ENCODE measurements around the gene UBTF.

UBTF gene

DNA sequence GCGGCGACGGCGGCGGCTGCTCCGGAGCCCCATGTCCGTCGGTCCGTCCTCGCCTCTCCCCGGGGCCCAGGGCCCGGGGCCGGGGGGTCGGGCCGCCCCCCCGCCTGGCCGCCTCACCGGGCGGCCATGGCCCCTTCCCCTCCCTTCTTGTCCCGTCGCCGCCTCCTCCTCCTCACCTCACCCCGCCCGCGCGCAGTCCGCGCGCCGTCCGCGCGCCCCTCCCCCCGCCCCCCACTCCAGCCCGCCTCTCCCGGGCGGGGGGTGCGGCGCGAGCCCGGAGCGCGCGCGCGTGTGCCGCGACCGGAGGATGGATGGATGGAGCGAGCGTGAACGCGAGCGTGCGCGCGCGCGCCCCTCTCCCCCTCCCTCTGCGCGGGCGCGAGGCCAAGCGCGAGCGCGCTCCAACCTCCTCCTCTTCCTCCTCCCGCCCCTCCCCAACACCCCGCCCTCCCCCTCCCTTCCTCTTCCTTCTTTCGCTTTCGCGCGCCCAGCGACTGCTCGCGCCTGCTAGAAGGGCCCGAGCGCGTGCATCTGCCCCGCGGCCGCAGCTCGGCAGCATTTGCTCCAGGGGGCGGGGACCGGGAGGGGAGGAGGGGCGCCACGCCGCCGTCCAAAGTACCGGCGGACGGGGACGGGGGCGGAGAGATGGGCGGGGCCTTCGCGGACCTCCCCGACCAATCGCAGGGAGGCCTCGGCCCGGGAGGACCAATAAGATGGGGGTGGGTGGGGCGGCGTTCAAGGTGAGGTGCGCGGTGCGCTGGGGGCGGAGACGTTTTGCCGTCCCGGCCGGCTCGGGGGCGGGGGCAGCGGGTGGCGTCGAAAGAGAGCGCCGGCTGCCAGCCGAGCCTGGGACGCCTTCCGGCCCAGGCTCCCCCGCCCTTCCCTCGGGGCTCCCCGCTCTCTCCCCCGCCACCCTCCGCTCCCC, 19.7 kb downstream of the UBTF start, which contains the start of gene ATXN7L3:
Gene ATXN7L3, minus strand, starts transcription at position 332 of the 925 bp plus-strand sequence. CDS start 1,814 bp downstream, outside the sequence.
- peak; percentile 86 for ATAC-seq
- TF ChIP-seq, protein P1, sequence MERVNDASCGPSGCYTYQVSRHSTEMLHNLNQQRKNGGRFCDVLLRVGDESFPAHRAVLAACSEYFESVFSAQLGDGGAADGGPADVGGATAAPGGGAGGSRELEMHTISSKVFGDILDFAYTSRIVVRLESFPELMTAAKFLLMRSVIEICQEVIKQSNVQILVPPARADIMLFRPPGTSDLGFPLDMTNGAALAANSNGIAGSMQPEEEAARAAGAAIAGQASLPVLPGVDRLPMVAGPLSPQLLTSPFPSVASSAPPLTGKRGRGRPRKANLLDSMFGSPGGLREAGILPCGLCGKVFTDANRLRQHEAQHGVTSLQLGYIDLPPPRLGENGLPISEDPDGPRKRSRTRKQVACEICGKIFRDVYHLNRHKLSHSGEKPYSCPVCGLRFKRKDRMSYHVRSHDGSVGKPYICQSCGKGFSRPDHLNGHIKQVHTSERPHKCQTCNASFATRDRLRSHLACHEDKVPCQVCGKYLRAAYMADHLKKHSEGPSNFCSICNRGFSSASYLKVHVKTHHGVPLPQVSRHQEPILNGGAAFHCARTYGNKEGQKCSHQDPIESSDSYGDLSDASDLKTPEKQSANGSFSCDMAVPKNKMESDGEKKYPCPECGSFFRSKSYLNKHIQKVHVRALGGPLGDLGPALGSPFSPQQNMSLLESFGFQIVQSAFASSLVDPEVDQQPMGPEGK (CRISPR knock-in tag; IDR thresholded peaks at IDR 0.05; ENCODE audit: borderline replicate concordance) = no peak
- TF ChIP-seq ZNF565 (CRISPR knock-in tag; conservative IDR thresholded peaks at IDR 0.05; ENCODE audit: low read depth) = peak; percentile 58; the same call in 1 of the 2 replicates

DNA sequence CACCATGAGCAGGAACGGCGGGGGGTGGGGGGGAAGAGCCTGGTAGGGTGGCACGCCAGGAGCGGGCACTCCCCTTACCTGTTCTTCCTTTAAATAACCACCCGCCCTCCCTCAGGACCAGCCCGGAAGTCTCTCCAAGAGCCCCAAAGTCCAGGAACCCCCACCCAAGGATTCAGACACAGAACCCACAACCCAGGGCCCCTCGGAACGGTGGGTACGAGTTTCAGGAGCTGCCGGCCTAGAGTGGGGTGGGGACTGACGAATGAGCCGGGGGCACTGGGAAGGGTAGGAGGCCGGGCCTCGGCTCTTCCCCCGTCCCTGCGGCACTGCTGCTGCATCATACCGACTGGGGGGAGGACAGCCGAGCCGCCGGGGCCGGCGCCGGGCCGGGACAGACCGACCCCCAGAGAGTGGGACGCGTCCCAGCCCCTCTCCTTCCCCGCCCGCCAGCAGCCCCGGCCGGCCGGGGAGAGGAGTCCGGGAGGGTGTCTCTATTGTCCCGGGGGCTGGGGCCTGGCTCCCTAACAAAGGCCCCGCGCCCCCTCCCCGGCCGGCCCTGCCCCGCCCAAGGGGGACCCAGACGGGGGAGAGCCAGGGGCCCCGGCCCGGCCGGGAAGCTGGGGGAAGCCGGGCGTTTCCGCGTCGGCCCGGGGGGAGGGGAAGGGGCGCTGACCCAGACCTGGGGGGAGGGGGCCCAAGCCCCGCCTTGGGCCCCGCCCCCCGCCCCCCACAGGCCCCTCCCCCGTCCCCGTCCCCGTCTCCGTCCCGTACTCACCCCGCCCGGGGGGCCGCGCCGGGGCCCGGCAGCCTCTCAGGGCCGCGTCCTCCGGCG, 20.5 kb downstream of the UBTF start:
- TF ChIP-seq OSR1 (CRISPR knock-in tag; IDR thresholded peaks at IDR 0.05) (no peak), TOX (CRISPR knock-in tag; IDR thresholded peaks at IDR 0.05; ENCODE audit: borderline replicate concordance) (no peak), SNAI2 (CRISPR knock-in tag; IDR thresholded peaks at IDR 0.05) (no peak), GLIS3 (CRISPR knock-in tag; IDR thresholded peaks at IDR 0.05) (no peak), ZNF565 (CRISPR knock-in tag; conservative IDR thresholded peaks at IDR 0.05; ENCODE audit: low read depth) (no peak), CSDC2 (CRISPR knock-in tag; IDR thresholded peaks at IDR 0.05) (no peak), ZFP30 (CRISPR knock-in tag; IDR thresholded peaks at IDR 0.05) (no peak), BACH2 (CRISPR knock-in tag; IDR thresholded peaks at IDR 0.05; ENCODE audit: borderline replicate concordance) (no peak), ZC3H10 (CRISPR knock-in tag; IDR thresholded peaks at IDR 0.05) (no peak)
- TF ChIP-seq, protein P2, sequence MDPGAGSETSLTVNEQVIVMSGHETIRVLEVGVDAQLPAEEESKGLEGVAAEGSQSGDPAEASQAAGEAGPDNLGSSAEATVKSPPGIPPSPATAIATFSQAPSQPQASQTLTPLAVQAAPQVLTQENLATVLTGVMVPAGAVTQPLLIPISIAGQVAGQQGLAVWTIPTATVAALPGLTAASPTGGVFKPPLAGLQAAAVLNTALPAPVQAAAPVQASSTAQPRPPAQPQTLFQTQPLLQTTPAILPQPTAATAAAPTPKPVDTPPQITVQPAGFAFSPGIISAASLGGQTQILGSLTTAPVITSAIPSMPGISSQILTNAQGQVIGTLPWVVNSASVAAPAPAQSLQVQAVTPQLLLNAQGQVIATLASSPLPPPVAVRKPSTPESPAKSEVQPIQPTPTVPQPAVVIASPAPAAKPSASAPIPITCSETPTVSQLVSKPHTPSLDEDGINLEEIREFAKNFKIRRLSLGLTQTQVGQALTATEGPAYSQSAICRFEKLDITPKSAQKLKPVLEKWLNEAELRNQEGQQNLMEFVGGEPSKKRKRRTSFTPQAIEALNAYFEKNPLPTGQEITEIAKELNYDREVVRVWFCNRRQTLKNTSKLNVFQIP (CRISPR knock-in tag; IDR thresholded peaks at IDR 0.05; ENCODE audit: borderline replicate concordance, low read depth) = no peak
- TF ChIP-seq, protein P3, sequence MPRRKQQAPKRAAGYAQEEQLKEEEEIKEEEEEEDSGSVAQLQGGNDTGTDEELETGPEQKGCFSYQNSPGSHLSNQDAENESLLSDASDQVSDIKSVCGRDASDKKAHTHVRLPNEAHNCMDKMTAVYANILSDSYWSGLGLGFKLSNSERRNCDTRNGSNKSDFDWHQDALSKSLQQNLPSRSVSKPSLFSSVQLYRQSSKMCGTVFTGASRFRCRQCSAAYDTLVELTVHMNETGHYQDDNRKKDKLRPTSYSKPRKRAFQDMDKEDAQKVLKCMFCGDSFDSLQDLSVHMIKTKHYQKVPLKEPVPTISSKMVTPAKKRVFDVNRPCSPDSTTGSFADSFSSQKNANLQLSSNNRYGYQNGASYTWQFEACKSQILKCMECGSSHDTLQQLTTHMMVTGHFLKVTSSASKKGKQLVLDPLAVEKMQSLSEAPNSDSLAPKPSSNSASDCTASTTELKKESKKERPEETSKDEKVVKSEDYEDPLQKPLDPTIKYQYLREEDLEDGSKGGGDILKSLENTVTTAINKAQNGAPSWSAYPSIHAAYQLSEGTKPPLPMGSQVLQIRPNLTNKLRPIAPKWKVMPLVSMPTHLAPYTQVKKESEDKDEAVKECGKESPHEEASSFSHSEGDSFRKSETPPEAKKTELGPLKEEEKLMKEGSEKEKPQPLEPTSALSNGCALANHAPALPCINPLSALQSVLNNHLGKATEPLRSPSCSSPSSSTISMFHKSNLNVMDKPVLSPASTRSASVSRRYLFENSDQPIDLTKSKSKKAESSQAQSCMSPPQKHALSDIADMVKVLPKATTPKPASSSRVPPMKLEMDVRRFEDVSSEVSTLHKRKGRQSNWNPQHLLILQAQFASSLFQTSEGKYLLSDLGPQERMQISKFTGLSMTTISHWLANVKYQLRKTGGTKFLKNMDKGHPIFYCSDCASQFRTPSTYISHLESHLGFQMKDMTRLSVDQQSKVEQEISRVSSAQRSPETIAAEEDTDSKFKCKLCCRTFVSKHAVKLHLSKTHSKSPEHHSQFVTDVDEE (CRISPR knock-in tag; IDR thresholded peaks at IDR 0.05) = no peak
- TF ChIP-seq, protein P4, sequence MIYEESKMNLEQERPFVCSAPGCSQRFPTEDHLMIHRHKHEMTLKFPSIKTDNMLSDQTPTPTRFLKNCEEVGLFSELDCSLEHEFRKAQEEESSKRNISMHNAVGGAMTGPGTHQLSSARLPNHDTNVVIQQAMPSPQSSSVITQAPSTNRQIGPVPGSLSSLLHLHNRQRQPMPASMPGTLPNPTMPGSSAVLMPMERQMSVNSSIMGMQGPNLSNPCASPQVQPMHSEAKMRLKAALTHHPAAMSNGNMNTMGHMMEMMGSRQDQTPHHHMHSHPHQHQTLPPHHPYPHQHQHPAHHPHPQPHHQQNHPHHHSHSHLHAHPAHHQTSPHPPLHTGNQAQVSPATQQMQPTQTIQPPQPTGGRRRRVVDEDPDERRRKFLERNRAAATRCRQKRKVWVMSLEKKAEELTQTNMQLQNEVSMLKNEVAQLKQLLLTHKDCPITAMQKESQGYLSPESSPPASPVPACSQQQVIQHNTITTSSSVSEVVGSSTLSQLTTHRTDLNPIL (CRISPR knock-in tag; IDR thresholded peaks at IDR 0.05; ENCODE audit: low read depth) = no peak
- peak; percentile 19 for ATAC-seq

DNA sequence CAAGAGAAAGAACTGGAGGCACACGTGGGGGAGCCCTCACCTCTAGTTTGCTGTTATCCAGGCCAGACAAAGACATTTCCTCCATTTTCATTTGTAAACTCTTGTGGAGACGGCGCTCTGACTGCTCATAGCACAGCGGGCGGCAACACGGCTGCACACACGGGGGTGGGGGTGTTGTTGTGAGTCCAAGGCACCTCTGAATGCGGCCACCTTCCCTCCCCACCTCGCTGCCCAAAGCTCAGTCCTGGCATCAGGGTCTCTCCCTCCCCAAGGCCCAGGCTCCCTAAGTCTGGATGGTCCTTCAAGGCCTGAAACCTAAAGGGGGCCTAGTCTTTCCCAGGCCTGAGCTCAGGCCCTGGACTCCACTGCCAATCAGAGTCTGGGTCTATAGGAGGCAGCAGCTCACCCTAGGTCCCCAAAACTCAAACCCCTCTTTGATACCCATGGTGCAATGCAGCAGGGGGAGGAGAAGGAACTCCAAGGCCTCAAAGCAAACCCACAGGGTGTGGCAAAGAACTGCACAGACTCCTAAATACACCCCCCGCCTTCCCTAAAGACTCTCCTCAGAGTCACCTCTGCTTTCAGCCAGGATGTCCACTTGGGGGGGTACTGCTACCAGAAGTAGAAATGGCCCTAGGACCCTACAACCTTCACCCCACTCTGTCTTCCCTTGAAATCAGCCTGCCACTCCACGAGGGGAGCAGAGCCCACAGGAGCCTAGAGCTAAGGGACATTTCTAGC, 21.3 kb downstream of the UBTF start:
- peak; percentile 1 for ATAC-seq
- TF ChIP-seq ZNF70 (CRISPR knock-in tag; IDR thresholded peaks at IDR 0.05) (no peak), SNAI2 (CRISPR knock-in tag; IDR thresholded peaks at IDR 0.05) (no peak), ZC3H10 (CRISPR knock-in tag; IDR thresholded peaks at IDR 0.05) (no peak), ESRRG (CRISPR knock-in tag; IDR thresholded peaks at IDR 0.05) (no peak), ARNTL (CRISPR knock-in tag; IDR thresholded peaks at IDR 0.05; ENCODE audit: borderline replicate concordance, low read depth) (no peak), ISL1 (CRISPR knock-in tag; IDR thresholded peaks at IDR 0.05) (no peak), GLIS3 (CRISPR knock-in tag; IDR thresholded peaks at IDR 0.05) (no peak), ZNF565 (CRISPR knock-in tag; conservative IDR thresholded peaks at IDR 0.05; ENCODE audit: low read depth) (no peak), ZNF8 (CRISPR knock-in tag; IDR thresholded peaks at IDR 0.05) (no peak)
- TF ChIP-seq, protein P3 (CRISPR knock-in tag; IDR thresholded peaks at IDR 0.05) = no peak
- TF ChIP-seq, protein P2 (CRISPR knock-in tag; IDR thresholded peaks at IDR 0.05; ENCODE audit: borderline replicate concordance, low read depth) = no peak
- TF ChIP-seq, protein P5, sequence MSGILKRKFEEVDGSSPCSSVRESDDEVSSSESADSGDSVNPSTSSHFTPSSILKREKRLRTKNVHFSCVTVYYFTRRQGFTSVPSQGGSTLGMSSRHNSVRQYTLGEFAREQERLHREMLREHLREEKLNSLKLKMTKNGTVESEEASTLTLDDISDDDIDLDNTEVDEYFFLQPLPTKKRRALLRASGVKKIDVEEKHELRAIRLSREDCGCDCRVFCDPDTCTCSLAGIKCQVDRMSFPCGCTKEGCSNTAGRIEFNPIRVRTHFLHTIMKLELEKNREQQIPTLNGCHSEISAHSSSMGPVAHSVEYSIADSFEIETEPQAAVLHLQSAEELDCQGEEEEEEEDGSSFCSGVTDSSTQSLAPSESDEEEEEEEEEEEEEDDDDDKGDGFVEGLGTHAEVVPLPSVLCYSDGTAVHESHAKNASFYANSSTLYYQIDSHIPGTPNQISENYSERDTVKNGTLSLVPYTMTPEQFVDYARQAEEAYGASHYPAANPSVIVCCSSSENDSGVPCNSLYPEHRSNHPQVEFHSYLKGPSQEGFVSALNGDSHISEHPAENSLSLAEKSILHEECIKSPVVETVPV (CRISPR knock-in tag; IDR thresholded peaks at IDR 0.05) = no peak

Data from SK-N-SH treated with all-trans-retinoic acid at 6 μM for 48 hours (cell line).